SK-N-SH treated with all-trans-retinoic acid at 6 μM for 48 hours (cell line): Measurements from ENCODE around the gene PTH1R.

Experiments used
- ATAC-seq: fragments of 200-7000 bp; cut with Tn5 transposase; 3 replicates; pipeline ENCODE4 v1.9.1; 2020; ENCODE audit warnings: mild to moderate bottlenecking, moderate library complexity
- ARNTL ChIP-seq: fragments of 450-650 bp; formaldehyde crosslinking; IDR thresholded peaks from 2 replicates; pipeline ENCODE4 v1.5.0; 2020; ENCODE audit warnings: low read depth, mild to moderate bottlenecking, moderate library complexity, borderline replicate concordance
- BACH2 ChIP-seq: fragments of 250-450 bp; sonication (Bioruptor Pico); IDR thresholded peaks from 2 replicates; pipeline ENCODE4 v1.9.0; 2021; ENCODE audit warnings: mild to moderate bottlenecking, borderline replicate concordance
- CREB5 ChIP-seq: fragments of 250-450 bp; sonication (Bioruptor Pico); IDR thresholded peaks from 2 replicates; pipeline ENCODE4 v1.5.1; 2020; ENCODE audit warnings: low read depth, mild to moderate bottlenecking, moderate library complexity
- CSDC2 ChIP-seq: fragments of 250-450 bp; sonication (Bioruptor Pico); IDR thresholded peaks from 2 replicates; pipeline ENCODE4 v1.5.0; 2020; ENCODE audit warnings: mild to moderate bottlenecking, moderate library complexity
- CSRNP3 ChIP-seq: fragments of 250-450 bp; sonication (Bioruptor Pico); IDR thresholded peaks from 2 replicates; pipeline ENCODE4 v1.5.1; 2021; ENCODE audit warnings: mild to moderate bottlenecking, moderate library complexity
- GLIS3 ChIP-seq: fragments of 250-450 bp; sonication (Bioruptor Pico); IDR thresholded peaks from 2 replicates; pipeline ENCODE4 v1.5.0; 2020; ENCODE audit warnings: mild to moderate bottlenecking, moderate library complexity
- ISL1 ChIP-seq: fragments of 250-450 bp; sonication (Bioruptor Pico); IDR thresholded peaks from 2 replicates; pipeline ENCODE4 v2.1.2; 2022; ENCODE audit warnings: mild to moderate bottlenecking, moderate library complexity
- OSR1 ChIP-seq: fragments of 250-450 bp; sonication (Bioruptor Pico); IDR thresholded peaks from 2 replicates; pipeline ENCODE4 v1.8.0; 2022; ENCODE audit warnings: moderate library complexity, mild to moderate bottlenecking, inconsistent platforms
- PATZ1 ChIP-seq: fragments of 250-450 bp; sonication (Bioruptor Pico); IDR thresholded peaks from 2 replicates; pipeline ENCODE4 v1.8.0; 2020; ENCODE audit warnings: mild to moderate bottlenecking, moderate library complexity, borderline replicate concordance
- POU6F1 ChIP-seq: fragments of 250-450 bp; sonication (Bioruptor Pico); IDR thresholded peaks from 2 replicates; pipeline ENCODE4 v1.8.0; 2021; ENCODE audit warnings: low read depth, mild to moderate bottlenecking, moderate library complexity, borderline replicate concordance
- PPARA ChIP-seq: fragments of 250-450 bp; sonication (Bioruptor Pico); IDR thresholded peaks from 2 replicates; pipeline ENCODE4 v1.5.0; 2020; ENCODE audit warnings: mild to moderate bottlenecking, borderline replicate concordance
- RARB ChIP-seq: fragments of 250-450 bp; sonication (Bioruptor Pico); IDR thresholded peaks from 2 replicates; pipeline ENCODE4 v1.8.0; 2021; ENCODE audit warnings: mild to moderate bottlenecking, moderate library complexity
- SNAI2 ChIP-seq: fragments of 250-450 bp; sonication (Bioruptor Pico); IDR thresholded peaks from 2 replicates; pipeline ENCODE4 v1.5.0; 2020; ENCODE audit warnings: mild to moderate bottlenecking, moderate library complexity
- TCF4 ChIP-seq: fragments of 250-450 bp; sonication (Bioruptor Pico); IDR thresholded peaks from 2 replicates; pipeline ENCODE4 v1.8.0; 2021; ENCODE audit warnings: mild to moderate bottlenecking, moderate library complexity, borderline replicate concordance
- TOX ChIP-seq: fragments of 250-450 bp; sonication (Bioruptor Pico); IDR thresholded peaks from 2 replicates; pipeline ENCODE4 v1.8.0; 2021; ENCODE audit warnings: mild to moderate bottlenecking, moderate library complexity, borderline replicate concordance
- TSHZ2 ChIP-seq: fragments of 250-450 bp; sonication (Bioruptor Pico); IDR thresholded peaks from 2 replicates; pipeline ENCODE4 v1.5.0; 2020; ENCODE audit warnings: mild to moderate bottlenecking, moderate library complexity
- ZC3H10 ChIP-seq: fragments of 250-450 bp; sonication (Bioruptor Pico); IDR thresholded peaks from 2 replicates; pipeline ENCODE4 v1.5.1; 2021; ENCODE audit warnings: mild to moderate bottlenecking, moderate library complexity
- ZFP3 ChIP-seq: fragments of 250-450 bp; sonication (Bioruptor Pico); IDR thresholded peaks from 2 replicates; pipeline ENCODE4 v1.5.0; 2020; ENCODE audit warnings: mild to moderate bottlenecking, moderate library complexity
- ZFP30 ChIP-seq: fragments of 450-650 bp; formaldehyde crosslinking; IDR thresholded peaks from 2 replicates; pipeline ENCODE4 v1.5.0; 2022; ENCODE audit warnings: mild to moderate bottlenecking, moderate library complexity
- ZNF565 ChIP-seq: fragments of 450-650 bp; formaldehyde crosslinking; conservative IDR thresholded peaks from 2 replicates; pipeline ENCODE4 v1.5.0; 2020; ENCODE audit warnings: low read depth, mild to moderate bottlenecking, moderate library complexity
- ZNF70 ChIP-seq: fragments of 450-650 bp; formaldehyde crosslinking; IDR thresholded peaks from 2 replicates; pipeline ENCODE4 v1.5.0; 2020; ENCODE audit warnings: mild to moderate bottlenecking, moderate library complexity
- ZNF8 ChIP-seq: fragments of 450-650 bp; formaldehyde crosslinking; IDR thresholded peaks from 2 replicates; pipeline ENCODE4 v1.5.0; 2020; ENCODE audit warnings: mild to moderate bottlenecking, moderate library complexity

PTH1R gene

GRCh38 chr3:46942481-46943236, 65.1 kb downstream of the PTH1R start (continued):
- TF ChIP-seq ZNF565 (no peak), SNAI2 (no peak), ZFP3 (CRISPR knock-in tag) (no peak), BACH2 (CRISPR knock-in tag) (no peak), ZFP30 (CRISPR knock-in tag) (no peak), PPARA (CRISPR knock-in tag) (no peak), OSR1 (no peak)

- no peak for TF ChIP-seq ISL1
- no peak for TF ChIP-seq TOX (CRISPR knock-in tag)
- no peak for TF ChIP-seq ZC3H10 (CRISPR knock-in tag)
- no peak for TF ChIP-seq ZFP30 (CRISPR knock-in tag)
- no peak for TF ChIP-seq POU6F1
- no peak for TF ChIP-seq ZNF8 (CRISPR knock-in tag)
- TF ChIP-seq SNAI2: no peak
- TF ChIP-seq PPARA (CRISPR knock-in tag): no peak
- TF ChIP-seq GLIS3 (CRISPR knock-in tag): no peak
- no peak for TF ChIP-seq ZNF565
- no peak for TF ChIP-seq OSR1
- no peak for TF ChIP-seq ZFP3 (CRISPR knock-in tag)
- TF ChIP-seq TCF4 (CRISPR knock-in tag): no peak
- no peak for TF ChIP-seq PATZ1 (CRISPR knock-in tag)
- no peak for TF ChIP-seq CREB5 (CRISPR knock-in tag)
- TF ChIP-seq TSHZ2 (CRISPR knock-in tag): no peak
- no peak for TF ChIP-seq ARNTL
- no peak for TF ChIP-seq CSDC2 (CRISPR knock-in tag)
- TF ChIP-seq, all 23 proteins: peak for 0
- ATAC-seq: no peak
Measured at GRCh38 chr3:46943237-46944187, 66.0 kb downstream of the PTH1R start.

- ATAC-seq: no peak
- TF ChIP-seq RARB (CRISPR knock-in tag) (no peak), ZNF70 (no peak), CSRNP3 (CRISPR knock-in tag) (no peak), TSHZ2 (CRISPR knock-in tag) (no peak), POU6F1 (no peak), GLIS3 (CRISPR knock-in tag) (no peak), ZFP3 (CRISPR knock-in tag) (no peak), PPARA (CRISPR knock-in tag) (no peak)
Measured at GRCh38 chr3:46944191-46944590, 66.7 kb downstream of the PTH1R start.
